ENCODE data around the gene CTSO. TPM values are rescaled to one million over a fixed set of nuclear protein-coding genes. Genes with fewer than 3 reads are reported as not detected.
"Not testable (repeated sequence)": the region's sequence is repeated elsewhere in the genome, so short reads cannot be mapped to it uniquely, and the experiment has no call there.

The CTSO gene
- total RNA-seq, 1 experiment from 2014 or later: 5.0 TPM

DNA sequence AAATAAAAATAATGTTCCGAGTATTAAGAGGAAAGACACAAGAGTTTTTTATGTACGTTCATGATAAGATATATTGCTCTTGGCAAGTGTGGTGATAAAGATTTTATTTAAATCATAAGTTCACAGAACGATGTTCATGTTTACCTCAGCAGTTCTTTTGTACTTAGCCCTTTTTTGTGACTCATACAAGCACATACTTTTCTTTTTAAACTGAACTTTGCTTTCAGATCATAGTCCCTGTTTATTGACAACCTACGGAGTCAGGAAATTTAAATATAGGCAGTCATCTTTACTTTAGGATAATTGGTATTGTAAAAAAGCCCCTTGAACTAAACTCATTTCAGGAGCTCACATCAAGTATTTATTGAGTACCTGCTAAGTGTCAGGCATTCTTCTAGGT, 1.3 kb upstream of the CTSO start:
- no peak for DNase-seq (ENCODE audit: low read depth)

DNA sequence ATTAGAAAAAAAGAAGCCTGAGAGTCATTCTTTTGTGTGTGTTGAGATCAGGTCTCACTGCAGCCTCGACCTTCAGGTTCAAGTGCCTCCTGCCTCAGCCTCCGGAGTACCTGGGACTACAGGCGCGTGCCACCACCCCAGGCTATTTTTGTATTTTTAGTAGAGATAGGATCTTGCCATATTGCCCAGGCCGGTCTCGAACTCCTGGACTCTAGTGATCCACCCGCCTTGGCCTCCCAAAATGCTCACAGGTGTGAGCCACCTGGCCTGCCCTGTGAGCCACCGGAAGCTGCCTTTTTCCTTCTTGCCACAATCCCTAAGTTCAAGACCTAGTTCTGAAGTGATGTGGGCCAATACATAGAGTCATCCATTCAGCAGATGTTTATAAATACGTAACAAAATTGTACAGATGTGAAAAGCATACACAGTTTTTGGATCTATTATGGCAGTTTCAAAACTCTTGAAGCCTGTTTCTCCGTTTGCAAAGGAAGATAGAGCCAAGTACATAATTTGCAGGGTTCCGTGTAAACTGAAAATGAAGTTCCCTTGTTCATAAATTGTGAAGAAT, 536 bp upstream of the CTSO start:
- no peak for DNase-seq (ENCODE audit: low read depth)

DNA sequence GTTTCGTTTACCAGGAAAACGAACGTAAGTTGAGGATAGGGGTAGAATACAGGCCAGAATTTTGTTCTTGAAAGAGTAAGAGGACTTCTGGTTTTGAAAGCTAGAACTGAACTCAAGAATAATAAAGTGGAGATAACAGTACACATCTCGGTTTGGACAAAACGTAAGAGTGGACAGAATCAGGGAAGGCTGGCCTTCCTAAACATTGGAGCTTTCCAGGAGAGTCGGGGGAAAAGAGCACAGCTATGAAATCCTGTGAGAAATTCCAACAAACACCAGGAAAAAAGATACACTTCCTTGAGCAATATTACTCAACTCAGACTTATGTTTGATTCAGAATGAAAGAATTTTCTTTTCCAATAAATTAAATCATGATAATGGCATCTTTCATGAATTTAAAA, 1.2 kb downstream of the CTSO start:
- peak; percentile 35 for DNase-seq (ENCODE audit: low read depth)

DNA sequence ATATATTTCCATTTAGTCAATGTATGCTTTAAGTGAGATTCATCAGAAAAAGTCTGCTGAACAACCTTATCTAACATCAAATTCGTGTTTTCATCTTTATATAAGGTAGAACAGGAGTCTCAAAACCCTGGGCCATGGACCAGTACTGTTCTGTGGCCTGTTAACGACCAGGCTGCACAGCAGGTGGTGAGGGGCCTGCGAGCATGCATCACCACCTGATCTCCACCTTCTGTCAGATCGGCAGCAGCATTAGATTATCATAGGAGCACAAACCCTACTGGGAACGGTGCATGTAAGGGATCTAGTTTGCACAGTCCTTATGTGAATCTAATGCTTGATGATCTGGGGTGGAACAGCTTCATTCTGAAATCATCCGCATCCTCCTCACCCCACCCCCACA, 3.2 kb downstream of the CTSO start:
- DNase-seq (ENCODE audit: low read depth): no peak

DNA sequence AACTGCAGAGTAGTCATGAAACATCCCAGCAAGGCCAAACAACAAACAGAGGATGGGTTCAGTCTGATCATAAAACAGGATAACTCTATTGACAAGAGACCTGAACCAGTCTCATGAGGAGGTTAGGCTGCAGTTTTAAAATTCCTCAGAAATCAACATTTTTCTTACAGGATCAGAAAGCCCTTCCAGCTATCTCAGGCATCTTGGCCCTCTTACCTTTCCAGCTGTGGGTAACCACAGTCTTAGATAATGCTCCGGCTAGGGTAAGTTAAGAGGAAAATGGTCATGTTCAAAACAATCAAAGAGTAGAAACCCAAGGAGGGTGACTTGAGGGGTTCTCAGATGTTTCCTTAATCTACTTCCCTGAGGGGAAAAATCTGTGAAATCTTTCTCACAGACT, 5.1 kb downstream of the CTSO start:
- DNase-seq (ENCODE audit: low read depth): peak; percentile 48

DNA sequence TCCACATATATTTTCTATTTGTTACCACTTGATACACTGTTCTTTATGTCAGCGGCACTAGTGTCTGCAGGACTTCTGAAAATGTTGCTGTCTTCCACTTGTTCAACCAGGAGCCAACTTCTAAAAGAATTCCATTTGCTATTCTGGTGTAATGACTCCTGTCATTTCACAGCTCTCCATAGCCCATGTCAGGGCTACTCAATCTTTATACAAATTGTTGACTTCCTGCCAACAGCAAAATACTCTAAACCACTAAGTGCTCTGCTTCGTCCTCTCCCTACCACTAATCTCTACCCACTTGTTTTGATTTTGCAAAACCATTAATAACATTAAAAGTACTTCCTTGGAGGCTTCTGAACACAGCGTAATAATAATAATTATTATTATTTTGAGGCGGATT, 7.2 kb downstream of the CTSO start:
- DNase-seq (ENCODE audit: low read depth): peak; percentile 64

DNA sequence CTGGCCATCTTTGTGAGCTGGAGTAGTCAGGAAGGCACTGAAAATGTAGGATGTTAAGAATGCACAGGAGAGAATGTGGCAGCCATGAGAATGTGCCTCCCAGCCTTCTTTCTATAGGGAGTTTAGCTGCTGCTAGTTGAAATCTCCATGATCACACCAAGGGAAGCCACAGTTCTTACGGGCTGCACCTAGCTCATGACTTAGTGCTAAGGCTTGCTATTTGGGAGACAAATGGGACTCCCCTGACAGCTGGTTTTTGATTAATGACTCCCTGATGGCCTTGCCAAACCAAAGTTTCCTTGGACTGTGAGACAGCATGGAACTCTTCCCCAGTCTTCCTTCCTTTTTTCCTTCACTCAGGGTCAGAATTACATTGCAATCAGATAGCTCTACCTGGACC, 9.2 kb downstream of the CTSO start:
- peak; percentile 59 for DNase-seq (ENCODE audit: low read depth)

DNA sequence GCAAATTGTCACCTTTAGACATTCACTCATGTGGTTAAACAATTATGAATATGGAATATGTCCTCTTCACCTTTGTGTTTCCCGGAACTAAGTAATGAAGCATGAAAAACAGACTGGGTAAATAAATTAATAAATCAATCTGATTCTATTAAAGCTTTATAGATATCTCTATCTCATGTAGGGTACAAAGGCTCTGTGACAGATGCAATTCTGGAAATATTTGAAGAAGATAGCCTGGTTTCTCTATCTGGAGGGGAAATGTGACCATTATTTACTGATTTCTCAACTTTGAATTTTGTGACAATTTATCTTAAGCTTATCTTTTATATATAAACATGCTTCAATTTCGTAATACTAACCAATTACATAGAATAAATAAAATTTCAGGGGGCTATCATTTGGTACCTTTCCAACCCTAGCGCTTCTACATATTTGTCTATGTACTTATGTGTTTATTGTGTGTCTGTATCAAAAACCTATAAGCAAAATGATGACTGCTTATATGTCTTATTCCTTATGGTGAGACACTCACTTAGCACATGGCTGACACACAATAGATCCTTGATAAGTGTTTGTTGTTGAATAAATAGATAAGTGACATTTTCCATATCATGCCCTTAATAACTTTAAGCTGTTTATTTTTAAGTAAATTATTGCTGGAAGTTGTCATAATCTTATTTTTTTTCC, 9.9 kb downstream of the CTSO start:
- DNase-seq (ENCODE audit: low read depth): no peak

DNA sequence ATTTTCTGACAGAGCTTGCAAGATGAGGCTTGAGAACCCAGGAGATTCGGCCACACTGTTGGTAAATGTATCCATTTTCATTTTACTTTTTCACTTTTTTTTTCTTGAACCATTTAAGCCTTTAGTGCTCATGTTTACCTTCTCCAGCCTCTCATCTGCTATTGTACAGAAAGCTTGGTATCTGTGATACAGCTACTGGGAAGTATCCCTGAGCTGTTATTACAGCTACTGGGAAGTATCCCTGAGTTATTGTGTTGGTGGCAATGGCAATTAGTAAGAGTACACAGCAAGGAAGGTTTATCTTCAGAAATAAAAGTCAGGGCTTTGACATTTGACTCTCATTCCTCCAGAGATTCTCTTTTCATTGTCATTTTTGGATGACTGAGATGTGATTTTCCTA, 11.8 kb downstream of the CTSO start:
- no peak for DNase-seq (ENCODE audit: low read depth)

DNA sequence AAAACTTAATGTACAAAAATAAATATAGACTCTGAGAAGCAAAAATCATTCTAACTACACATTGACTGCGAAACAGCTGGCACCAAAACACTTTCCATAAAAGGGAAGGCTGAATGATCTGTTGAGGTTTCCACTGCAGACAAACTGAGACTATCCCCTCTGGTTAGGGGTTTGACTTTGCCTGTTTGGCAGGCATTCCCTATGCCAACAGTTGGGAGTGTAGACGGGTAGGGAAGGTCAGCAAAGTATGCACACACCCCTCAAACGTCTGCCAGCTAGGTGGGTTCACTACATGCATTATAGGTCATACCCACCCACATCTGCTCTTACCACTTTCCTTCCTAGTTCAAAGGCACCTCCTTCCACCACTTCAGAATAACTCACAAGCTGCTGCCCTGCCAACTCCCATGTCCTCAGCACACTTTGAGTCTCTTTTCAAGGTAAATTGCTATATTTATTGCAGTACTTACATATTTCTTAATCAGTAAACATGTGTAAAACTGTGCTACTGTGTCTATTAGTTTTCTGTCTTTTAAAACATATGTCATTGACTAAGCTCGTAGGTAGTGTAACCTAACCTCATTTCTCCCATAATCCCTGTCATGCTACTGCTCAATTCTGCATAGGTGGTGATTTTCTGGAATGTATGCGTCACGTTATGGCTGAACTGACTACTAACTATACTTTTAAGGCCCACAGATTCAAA, 12.4 kb downstream of the CTSO start:
- no peak for DNase-seq (ENCODE audit: low read depth)

DNA sequence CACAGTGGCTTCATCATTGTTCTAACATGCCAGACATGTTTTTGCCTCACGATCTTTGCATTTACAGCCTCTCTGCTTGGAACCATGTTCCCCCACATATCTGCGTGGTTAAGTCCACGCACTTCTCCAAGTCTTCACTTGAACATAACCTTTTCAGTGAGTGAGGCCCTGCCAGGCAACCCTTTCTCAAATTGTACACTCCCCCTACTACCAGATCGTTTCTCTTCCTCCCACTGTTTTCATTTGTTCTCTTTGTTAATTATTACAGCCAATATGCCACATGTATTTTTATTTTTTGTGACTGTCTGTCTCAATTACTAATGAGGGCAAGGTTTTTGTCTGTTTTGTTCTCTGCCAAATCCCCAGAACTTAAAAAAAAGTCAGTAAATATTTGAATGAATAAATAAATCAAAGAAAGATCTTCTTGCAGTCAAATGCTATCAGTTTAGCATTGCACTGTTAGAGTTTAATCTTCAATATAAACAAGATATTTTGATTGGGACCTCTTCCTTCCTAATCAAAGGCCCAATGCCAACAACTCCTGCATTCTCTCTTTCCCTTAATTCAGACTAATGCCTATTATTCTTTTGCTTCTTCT, 18.2 kb downstream of the CTSO start:
- DNase-seq (ENCODE audit: low read depth): no peak

DNA sequence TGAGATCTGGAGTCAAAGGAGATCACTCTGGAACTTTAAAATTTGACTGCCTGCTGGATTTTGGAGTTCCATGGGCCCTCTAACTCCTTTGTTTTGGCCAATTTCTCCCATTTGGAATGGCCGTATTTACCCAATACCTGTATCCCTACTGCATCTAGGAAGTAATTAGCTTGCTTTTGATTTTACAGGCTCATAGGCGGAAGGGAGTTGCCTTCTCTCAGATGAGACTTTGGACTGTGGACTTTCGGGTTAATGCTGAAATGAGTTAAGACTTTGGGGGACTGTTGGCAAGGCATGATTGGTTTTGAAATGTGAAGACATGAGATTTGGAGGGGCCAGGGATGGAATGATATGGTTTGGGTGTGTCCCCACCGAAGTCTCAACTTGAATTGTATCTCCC, 19.0 kb downstream of the CTSO start:
- not testable (repeated sequence) for DNase-seq (ENCODE audit: low read depth)

DNA sequence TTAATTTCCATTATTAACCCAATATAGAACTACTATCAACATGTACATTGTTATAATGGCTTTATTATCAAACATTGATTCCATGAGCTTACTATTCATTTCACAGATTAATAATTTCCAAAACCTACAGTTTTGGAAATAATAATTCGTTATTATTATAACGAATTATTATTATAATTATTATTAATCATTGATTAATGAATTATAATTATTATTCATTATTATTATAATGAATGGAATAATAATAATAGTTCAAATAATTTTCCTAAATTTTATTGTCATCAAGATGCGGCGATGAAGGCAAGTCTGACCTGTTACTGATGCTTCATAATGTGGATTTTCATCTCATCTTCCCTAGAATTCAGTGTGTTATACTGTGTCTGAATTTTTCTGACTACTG, 22.0 kb downstream of the CTSO start:
- DNase-seq (ENCODE audit: low read depth): no peak

DNA sequence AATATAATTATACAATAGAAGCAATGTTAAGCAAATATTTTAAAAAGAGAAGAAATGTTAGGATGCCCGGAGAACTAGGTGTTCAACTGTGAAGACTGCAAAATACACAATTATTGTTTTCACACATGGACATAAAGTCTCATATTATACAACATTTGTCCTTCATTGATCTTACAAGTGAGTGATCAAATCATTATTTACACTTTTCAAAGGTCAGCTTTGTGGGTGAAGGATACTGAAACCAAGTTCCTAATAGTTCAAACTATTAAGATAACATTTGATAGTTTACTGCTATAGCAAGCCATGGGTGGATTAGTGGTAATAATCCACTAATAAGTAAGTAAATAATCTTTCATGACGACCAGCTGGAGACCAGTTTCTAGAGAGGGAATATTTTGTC, 23.3 kb downstream of the CTSO start:
- no peak for DNase-seq (ENCODE audit: low read depth)

DNA sequence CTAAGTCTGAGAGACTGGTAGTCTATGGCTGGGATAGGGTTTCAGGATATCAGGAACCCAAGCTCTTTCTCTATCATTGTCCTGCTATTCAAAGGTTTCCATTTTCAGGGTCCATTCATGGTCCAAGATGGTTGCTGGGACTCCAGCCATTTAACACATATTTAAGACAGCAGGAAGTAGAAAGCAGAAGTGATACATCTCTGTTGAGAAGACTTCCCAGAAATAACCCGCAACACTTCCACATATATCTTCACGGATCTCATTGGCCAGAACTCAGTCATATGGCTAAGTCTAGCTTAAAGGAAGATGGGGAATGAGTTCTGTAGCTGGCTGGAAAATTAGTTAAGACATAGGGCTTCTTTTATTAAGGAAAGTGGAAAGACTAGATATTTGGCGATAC, 23.8 kb downstream of the CTSO start:
- no peak for DNase-seq (ENCODE audit: low read depth)

DNA sequence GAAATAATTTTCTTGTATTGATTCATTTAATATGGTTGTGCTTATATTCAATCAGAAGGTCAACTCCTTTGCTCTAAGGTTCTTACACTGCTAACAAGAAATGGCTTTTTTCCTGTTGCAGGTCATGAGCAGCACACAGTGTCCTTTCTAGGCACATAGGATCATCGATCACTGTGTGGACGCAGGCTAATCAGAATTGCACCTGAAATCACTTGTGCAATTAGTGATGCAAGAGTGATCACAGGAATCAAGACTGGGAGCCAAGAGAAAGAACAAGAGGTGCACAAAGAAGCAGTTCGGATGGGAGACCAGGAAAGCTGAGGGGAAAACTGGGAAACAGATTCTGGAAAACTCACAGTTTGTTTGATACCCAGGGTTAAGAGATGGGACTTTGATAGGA, 29.0 kb downstream of the CTSO start:
- DNase-seq (ENCODE audit: low read depth): no peak

DNA sequence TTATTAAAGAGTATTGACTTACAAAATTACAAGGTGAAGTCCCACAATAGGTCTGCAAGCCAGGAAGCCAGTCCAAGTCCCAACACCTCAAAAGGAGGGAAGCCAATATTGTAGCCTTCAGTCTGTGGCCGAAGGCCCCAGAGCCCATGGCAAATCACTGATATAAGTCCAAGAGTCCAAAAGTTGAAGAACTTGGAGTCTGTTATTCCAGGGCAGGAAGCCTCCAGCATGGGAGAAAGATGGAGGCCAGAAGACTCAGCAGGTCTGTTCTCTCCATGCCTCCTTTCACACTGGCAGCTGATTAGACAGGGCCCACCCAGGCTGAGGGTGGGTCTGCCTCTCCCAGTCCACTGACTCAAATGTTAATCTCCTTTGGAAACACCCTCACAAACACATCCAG, 32.1 kb downstream of the CTSO start:
- DNase-seq (ENCODE audit: low read depth): no peak

DNA sequence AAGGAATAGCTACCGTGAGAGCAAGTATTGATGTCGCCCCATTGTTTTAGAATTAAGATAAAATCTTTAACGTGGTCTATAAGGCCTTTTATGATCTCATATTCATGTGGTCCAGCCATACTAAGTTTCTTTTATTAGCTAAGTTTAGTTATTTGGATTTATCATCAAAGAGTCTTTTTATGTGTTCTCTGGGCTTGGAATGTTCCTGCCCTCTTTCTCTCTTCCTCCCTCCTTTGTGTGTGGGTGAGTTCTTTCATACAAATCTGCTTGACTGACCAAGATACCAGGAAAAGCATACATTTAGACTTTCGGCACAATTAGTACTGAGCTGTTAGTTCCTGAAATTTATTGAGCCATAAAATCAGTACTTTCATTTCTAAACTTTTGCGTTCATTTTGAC, 38.9 kb downstream of the CTSO start:
- DNase-seq (ENCODE audit: low read depth): no peak

DNA sequence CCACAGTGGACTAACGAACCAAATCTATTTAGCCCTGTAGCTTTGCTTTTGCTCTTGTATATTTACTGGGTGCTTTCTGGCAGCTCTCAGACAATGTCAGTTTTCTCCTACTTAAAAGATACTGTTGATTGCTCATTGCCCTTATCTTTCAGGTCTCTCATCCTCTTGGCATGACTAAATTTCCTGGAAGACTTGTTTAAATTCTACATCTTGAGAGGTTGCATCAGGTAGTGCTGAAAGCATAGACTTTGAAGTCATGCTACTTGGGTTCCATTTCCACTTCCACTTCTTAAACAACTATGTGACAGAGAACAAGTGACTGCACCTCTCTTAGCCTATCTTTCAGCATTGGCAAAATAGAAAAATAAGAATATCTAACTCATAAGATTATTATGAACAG, 41.8 kb downstream of the CTSO start:
- DNase-seq (ENCODE audit: low read depth): no peak

DNA sequence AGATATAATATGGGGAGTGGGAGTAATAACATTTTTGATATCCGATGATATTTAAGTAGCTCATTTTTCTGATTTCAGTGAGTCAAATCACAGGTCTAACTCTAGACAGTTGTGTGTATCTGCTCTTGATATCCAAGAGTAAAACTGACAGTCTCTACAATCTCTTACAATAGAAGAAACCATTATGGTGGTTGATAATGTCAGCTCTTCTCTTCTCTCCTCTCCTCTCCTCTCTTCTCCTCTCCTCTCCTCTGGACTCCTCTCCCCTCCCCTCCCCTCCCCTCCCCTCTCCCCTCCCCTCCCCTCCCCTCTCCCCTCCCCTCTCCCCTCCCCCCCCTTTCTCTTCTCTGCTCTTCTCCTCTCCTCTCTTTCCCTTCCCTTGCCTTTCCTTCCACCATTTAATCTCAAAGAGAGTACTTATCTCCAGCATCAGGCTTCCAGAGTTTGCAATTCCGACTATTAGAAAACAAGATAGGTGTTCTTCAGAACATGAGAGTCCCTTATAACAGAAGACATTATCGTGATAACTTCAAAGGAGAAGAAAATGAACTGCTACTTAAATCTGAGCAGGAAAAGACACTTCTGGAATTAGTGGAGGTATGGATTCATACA, 43.9 kb downstream of the CTSO start:
- no peak for DNase-seq (ENCODE audit: low read depth)

DNA sequence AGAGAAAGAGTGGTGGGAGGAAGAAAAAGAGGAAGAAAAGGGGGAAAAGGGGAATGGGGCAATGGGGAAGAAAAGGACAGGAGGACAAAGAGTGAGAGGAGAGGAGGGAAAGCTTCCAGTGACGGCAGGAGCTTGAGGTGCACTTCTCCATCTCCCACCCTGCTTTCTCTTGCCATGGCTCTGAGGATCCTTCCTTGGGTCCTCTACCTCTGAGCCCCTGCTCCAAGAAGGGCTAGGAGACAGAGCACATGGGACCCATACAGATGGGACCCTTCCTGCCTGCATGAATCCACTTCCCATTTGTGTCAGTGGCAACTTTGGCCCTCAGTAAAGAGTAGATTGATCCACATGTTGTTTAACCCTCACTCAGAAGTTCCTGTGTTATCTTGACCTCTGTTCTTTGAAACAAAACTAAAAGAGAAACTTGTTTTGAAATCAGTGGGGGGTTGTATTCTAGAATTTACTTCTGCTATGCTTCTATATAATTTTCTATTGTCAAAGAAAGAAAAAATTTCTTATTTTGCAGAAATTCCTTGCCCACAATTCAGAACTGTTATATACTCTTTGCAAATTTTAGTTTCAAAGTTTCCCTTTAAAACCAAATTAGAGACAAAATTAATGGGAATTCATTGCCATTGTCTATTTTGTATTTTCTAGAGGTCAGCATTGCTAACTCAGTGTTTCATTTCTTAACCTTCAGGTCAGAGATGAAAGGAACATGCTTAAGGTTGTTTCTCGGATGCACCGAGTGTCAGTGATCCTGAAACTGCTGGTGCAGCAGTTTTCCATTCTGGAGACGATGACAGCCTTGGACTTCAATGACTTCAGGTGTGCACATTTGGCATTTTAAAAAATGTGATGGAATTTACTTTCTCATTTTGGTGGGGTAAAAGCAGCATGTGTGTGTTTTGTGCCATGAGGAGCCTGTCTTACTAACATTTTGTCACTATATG, 45.2 kb downstream of the CTSO start:
- no peak for DNase-seq (ENCODE audit: low read depth)

All from RPMI7951 (cell line).